H54 (cell line): ENCODE results near the gene DYNLL2.
"Not testable (repeated sequence)": the region's sequence is repeated elsewhere in the genome, so short reads cannot be mapped to it uniquely, and the experiment has no call there.

Source experiments
- DNase-seq: peaks from one replicate; pipeline ENCODE4 v3.0.0; 2011; ENCODE audit warnings: low spot score, mixed read lengths; ENCODE audit not compliant: insufficient read length
- FAIRE-seq: peaks from 3 replicates; lab custom pipeline; 2011; peaks lifted over from hg19 to GRCh38; lab: Jason Lieb, UNC
- POLR2A ChIP-seq: IDR thresholded peaks from 2 replicates; pipeline ENCODE4 v1.6.1; 2011; ENCODE audit warnings: low read depth, mild to moderate bottlenecking, low read length

DYNLL2 gene

GRCh38 chr17:58136669-58137279 lies 53.6 kb downstream of the DYNLL2 start:
- no peak for FAIRE-seq
- DNase-seq: no peak
- TF ChIP-seq POLR2A: no peak

- no peak for TF ChIP-seq POLR2A
- DNase-seq: no peak
- no peak for FAIRE-seq
Measured at GRCh38 chr17:58141505-58141904, 58.3 kb downstream of the DYNLL2 start.

GRCh38 chr17:58143335-58143734 lies 60.1 kb downstream of the DYNLL2 start:
- DNase-seq, FAIRE-seq: not testable (repeated sequence)

GRCh38 chr17:58144801-58145200 lies 61.6 kb downstream of the DYNLL2 start:
- FAIRE-seq: no peak
- TF ChIP-seq POLR2A: no peak

More at GRCh38 chr17:58144801-58145200, 61.6 kb downstream of the DYNLL2 start:
- no peak for DNase-seq
